ENCODE data around the gene ZNF892. TPM values are rescaled to one million over a fixed set of nuclear protein-coding genes. Genes with fewer than 3 reads are reported as not detected.

Gene ZNF892
- 2.9 and 3.0 TPM in 2 replicates for total RNA-seq (2014; rRNA removed; shearing (Covaris generic))

GRCh38 chr2:95207111-95207961, at the start of gene ZNF892:
Gene ZNF892 (plus strand): TSS chr2:95207521. CDS start chr2:95207816, 295 bp downstream.

GRCh38 chr2:95159690-95160449, 47.5 kb upstream of the ZNF892 start, which contains the start of gene ZNF514:
Gene ZNF514 (minus strand): TSS chr2:95159848. CDS start chr2:95153253, 6,595 bp downstream.

GRCh38 chr2:95165371-95166064, 41.8 kb upstream of the ZNF892 start, which contains the start of gene ZNF2:
Gene ZNF2 (plus strand): TSS chr2:95165809. CDS start chr2:95176227, 10,418 bp downstream.

Other genes with a start within 250 kb of the ZNF892 start
- not detected in 2 replicates for gene MAL, start 181.8 kb upstream of the ZNF892 start, total RNA-seq (2014; rRNA removed; shearing (Covaris generic))
- 47.4 and 58.8 TPM in 2 replicates for gene MRPS5, start 85.7 kb upstream of the ZNF892 start, total RNA-seq (2014; rRNA removed; shearing (Covaris generic))
- gene ZNF514, start 47.7 kb upstream of the ZNF892 start, total RNA-seq (2014; rRNA removed; shearing (Covaris generic)): 5.9 and 7.1 TPM in 2 replicates
- 0.80 and 1.0 TPM in 2 replicates for gene ZNF2, start 41.7 kb upstream of the ZNF892 start, total RNA-seq (2014; rRNA removed; shearing (Covaris generic))
- gene PROM2, start 66.9 kb downstream of the ZNF892 start, total RNA-seq (2014; rRNA removed; shearing (Covaris generic)): 0.15 and 0.66 TPM in 2 replicates
- gene KCNIP3, start 89.8 kb downstream of the ZNF892 start, total RNA-seq (2014; rRNA removed; shearing (Covaris generic)): 1.5 and 2.7 TPM in 2 replicates
- gene FAHD2A, start 195.2 kb downstream of the ZNF892 start, total RNA-seq (2014; rRNA removed; shearing (Covaris generic)): 20.6 and 24.6 TPM in 2 replicates